ENCODE measurements around the gene MAGI2.

DNA sequence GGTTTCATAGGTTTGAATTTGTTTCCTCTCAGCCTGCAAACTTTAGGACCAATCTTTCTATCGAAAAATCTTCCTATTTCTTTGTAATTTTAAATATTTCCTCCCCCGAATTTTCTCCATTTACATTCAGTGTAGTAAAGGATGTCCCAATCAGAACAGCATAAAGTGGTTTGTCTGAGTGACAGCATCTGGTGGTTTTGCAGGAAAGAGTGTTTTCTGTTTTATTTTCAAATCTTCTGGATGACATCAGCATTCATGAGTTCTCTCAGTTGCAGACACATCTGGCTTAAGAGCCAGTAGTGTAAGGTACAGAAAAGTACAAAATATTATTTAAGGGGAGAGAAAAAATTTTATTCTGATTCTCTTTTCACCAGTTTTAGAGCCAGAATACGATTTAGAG is 1020.0 kb downstream of the MAGI2 start:
- TF ChIP-seq, protein P1, sequence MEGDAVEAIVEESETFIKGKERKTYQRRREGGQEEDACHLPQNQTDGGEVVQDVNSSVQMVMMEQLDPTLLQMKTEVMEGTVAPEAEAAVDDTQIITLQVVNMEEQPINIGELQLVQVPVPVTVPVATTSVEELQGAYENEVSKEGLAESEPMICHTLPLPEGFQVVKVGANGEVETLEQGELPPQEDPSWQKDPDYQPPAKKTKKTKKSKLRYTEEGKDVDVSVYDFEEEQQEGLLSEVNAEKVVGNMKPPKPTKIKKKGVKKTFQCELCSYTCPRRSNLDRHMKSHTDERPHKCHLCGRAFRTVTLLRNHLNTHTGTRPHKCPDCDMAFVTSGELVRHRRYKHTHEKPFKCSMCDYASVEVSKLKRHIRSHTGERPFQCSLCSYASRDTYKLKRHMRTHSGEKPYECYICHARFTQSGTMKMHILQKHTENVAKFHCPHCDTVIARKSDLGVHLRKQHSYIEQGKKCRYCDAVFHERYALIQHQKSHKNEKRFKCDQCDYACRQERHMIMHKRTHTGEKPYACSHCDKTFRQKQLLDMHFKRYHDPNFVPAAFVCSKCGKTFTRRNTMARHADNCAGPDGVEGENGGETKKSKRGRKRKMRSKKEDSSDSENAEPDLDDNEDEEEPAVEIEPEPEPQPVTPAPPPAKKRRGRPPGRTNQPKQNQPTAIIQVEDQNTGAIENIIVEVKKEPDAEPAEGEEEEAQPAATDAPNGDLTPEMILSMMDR (IDR thresholded peaks at IDR 0.05; ENCODE audit: insufficient read depth, low read length, poor library complexity, severe bottlenecking): no peak
- no peak for TF ChIP-seq EZH2phosphoT487 (conservative IDR thresholded peaks at IDR 0.05; ENCODE audit: low read length)
